OCI-LY3 (cell line): Measurements from ENCODE around the gene BRD4.

Experiments
- H2AFZ ChIP-seq: fragments of 200-600, 300-600 bp; shearing (Covaris generic); 2 replicates; pipeline ENCODE4 v1.6.0; 2014; ENCODE audit warnings: antibody characterized with exemption, low read depth, low read length
- H3K27ac ChIP-seq: fragments of 200-600, 300-600 bp; sonication (generic); 2 replicates; pipeline ENCODE4 v1.5.1; 2014; ENCODE audit warnings: mild to moderate bottlenecking, low read length, moderate library complexity, mixed read lengths
- H3K27me3 ChIP-seq: fragments of 200-600, 300-600 bp; sonication (generic); 2 replicates; pipeline ENCODE4 v1.6.1; 2014; ENCODE audit warnings: low read depth, low read length, mixed read lengths
- H3K36me3 ChIP-seq: fragments of 200-600, 300-600 bp; sonication (generic); replicated peaks from 2 replicates; pipeline ENCODE3; 2014; ENCODE audit warnings: low read depth, low read length, mixed read lengths
- H3K4me1 ChIP-seq: fragments of 300-600, 200-600 bp; sonication (generic); 2 replicates; pipeline ENCODE4 v1.6.1; 2014; ENCODE audit warnings: low read length, mixed read lengths
- H3K4me2 ChIP-seq: fragments of 200-600, 300-600 bp; sonication (generic); 2 replicates; pipeline ENCODE4 v1.6.1; 2014; ENCODE audit warnings: low read length, mixed read lengths
- H3K4me3 ChIP-seq: fragments of 300-600, 200-600 bp; sonication (generic); 2 replicates; pipeline ENCODE4 v1.5.1; 2014; ENCODE audit warnings: antibody characterized with exemption, mild to moderate bottlenecking, low read length, moderate library complexity
- H3K79me2 ChIP-seq: fragments of 300-600, 200-600 bp; shearing (Covaris generic); 2 replicates; pipeline ENCODE4 v1.6.1; 2014; ENCODE audit warnings: mild to moderate bottlenecking, low read length, mixed read lengths
- H3K9ac ChIP-seq: fragments of 300-600, 200-600 bp; shearing (Covaris generic); 2 replicates; pipeline ENCODE4 v1.6.0; 2014; ENCODE audit warnings: mild to moderate bottlenecking, low read length, moderate library complexity
- H3K9me3 ChIP-seq: fragments of 200-600, 300-600 bp; shearing (Covaris generic); 2 replicates; pipeline ENCODE4 v1.6.1; 2014; ENCODE audit warnings: low read length, mixed read lengths; ENCODE audit not compliant: insufficient read depth
- H4K20me1 ChIP-seq: fragments of 200-600, 300-600 bp; sonication (generic); 2 replicates; pipeline ENCODE4 v1.6.1; 2016; ENCODE audit warnings: low read length, mixed read lengths; ENCODE audit not compliant: insufficient read depth
- CTCF ChIP-seq: fragments of 200-600, 300-600 bp; sonication (generic); IDR thresholded peaks from 2 replicates; pipeline ENCODE4 v1.5.1; 2014; ENCODE audit warnings: antibody characterized with exemption, low read length, low read depth
- EZH2phosphoT487 ChIP-seq: fragments of 200-600 bp; shearing (Covaris generic); IDR thresholded peaks from 2 replicates; pipeline ENCODE4 v1.6.1; 2018; ENCODE audit warnings: antibody characterized with exemption, mixed run types, low read depth

Gene BRD4

GRCh38 chr19:15238639-15239155 lies 93.6 kb downstream of the BRD4 start:
- Histone ChIP-seq H3K9ac (no peak overlapping the region), H3K4me3 (no peak overlapping the region), H2AFZ (no peak overlapping the region), H3K4me1 (no peaks in the 10 kb centered on the region), H3K27me3 (no peaks in the 10 kb centered on the region), H4K20me1 (peaks cover 9% of the 10 kb centered on the region; the same call in 1 of the 2 replicates), H3K79me2 (0 out of 2 replicates have a peak, but pooled peaks cover 2% of the 10 kb centered on the region), H3K4me2 (no peak overlapping the region), H3K27ac (no peak overlapping the region), H3K9me3 (no peaks in the 10 kb centered on the region), H3K36me3 (peaks cover 52% of the 10 kb centered on the region)
- TF ChIP-seq CTCF (no peak), EZH2phosphoT487 (no peak)

- no peak overlapping the region for H2AFZ ChIP-seq
- H3K9ac ChIP-seq = no peak overlapping the region
- H3K9me3 ChIP-seq = no peaks in the 10 kb centered on the region
- H3K4me1 ChIP-seq = no peaks in the 10 kb centered on the region
- peaks cover 9% of the 10 kb centered on the region; the same call in 1 of the 2 replicates for H4K20me1 ChIP-seq
- no peaks in the 10 kb centered on the region for H3K79me2 ChIP-seq
- H3K4me2 ChIP-seq = no peak overlapping the region
- H3K36me3 ChIP-seq = peaks cover 52% of the 10 kb centered on the region
- H3K4me3 ChIP-seq = no peak overlapping the region
- no peaks in the 10 kb centered on the region for H3K27me3 ChIP-seq
- no peak for TF ChIP-seq EZH2phosphoT487
- TF ChIP-seq CTCF = no peak
- H3K27ac ChIP-seq = no peak overlapping the region
Measured at GRCh38 chr19:15237759-15238638, 94.3 kb downstream of the BRD4 start.

GRCh38 chr19:15236886-15237285 lies 95.5 kb downstream of the BRD4 start:
- H3K4me3 ChIP-seq = no peak overlapping the region
- no peak overlapping the region for H3K27ac ChIP-seq
- no peak overlapping the region for H2AFZ ChIP-seq
- TF ChIP-seq CTCF (no peak), EZH2phosphoT487 (no peak)
- peaks cover 3% of the 10 kb centered on the region; the same call in 1 of the 2 replicates for H4K20me1 ChIP-seq
- no peak overlapping the region for H3K9ac ChIP-seq
- no peaks in the 10 kb centered on the region for H3K27me3 ChIP-seq
- no peaks in the 10 kb centered on the region for H3K79me2 ChIP-seq
- H3K4me2 ChIP-seq = no peak overlapping the region
- H3K4me1 ChIP-seq = no peaks in the 10 kb centered on the region
- peaks cover 45% of the 10 kb centered on the region for H3K36me3 ChIP-seq
- H3K9me3 ChIP-seq = no peaks in the 10 kb centered on the region

DNA sequence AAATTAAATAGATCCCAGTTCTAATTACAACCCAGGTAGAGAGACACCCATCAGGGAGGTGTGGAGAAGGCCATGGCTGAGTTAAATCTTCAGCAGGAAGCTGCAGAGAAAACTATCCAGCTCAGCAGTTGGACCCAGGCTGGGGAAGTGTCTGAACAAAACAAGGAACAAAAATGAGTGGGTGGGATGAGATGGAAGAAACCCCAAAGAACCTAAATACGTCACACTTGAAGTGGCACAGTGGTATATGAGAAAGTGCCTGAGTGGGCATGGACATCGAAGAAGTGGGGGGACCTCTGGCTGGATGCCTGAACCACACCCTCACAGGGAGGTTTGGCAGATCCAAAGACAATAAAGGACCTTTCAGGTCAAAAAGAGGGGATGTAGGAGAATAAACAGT lies 96.6 kb downstream of the BRD4 start:
- no peak overlapping the region for H3K4me2 ChIP-seq

More for the DNA sequence above, 96.6 kb downstream of the BRD4 start:
- Histone ChIP-seq H3K4me1 (no peaks in the 10 kb centered on the region), H3K4me3 (no peak overlapping the region), H3K27me3 (no peaks in the 10 kb centered on the region), H3K9me3 (no peaks in the 10 kb centered on the region), H3K36me3 (peaks cover 39% of the 10 kb centered on the region), H3K79me2 (no peaks in the 10 kb centered on the region), H3K9ac (no peak overlapping the region), H2AFZ (no peak overlapping the region), H3K27ac (no peak overlapping the region), H4K20me1 (peaks cover 2% of the 10 kb centered on the region; the same call in 1 of the 2 replicates)
- TF ChIP-seq CTCF (no peak), EZH2phosphoT487 (no peak)
